Measurements from ENCODE around the gene PPM1H. TPM values are rescaled to one million over a fixed set of nuclear protein-coding genes. Genes with fewer than 3 reads are reported as not detected.

PPM1H gene
- polyA plus RNA-seq, 1 donor, result 29.5 TPM

DNA sequence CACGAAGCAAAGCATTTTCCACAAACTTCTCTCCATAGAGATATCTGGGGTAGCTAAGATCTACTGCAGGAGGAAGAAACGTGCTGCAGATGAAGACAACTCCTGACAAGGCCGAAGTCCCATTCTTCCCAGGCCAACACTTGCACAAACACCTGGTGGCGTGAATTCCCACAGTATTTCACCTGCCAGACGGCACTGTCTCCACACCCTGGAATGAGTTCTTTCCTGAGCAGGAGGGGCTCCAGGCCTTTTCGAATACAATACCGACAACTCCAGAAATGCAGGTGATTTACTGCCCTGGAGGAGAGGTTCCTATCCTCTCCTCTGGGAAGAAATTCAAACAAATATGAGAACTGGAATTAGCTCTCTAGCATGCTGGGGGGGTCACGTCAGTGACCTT, 288.4 kb downstream of the PPM1H start:
- no peak for DNase-seq

DNA sequence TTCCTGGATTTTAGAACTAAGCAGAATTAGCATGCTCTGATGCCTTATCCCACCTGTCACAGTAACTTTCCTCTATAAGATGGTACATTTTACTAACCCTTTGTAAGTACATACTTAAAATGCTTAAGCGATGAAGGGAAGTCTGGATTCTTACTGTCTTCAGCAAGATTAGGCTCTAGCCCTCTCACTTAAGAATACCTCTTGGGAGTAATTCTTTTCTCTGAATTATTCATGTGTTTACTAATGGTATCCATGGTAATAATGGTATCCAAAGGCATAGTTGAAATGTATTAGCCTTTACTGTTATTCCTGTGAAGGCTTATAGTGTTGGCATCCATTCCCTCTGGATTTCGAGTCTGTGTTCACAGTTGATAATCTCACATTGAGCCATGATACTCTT, 291.5 kb downstream of the PPM1H start:
- no peak for DNase-seq

GRCh38 chr12:62642486-62642885, 292.5 kb downstream of the PPM1H start:
- no peak for DNase-seq

DNA sequence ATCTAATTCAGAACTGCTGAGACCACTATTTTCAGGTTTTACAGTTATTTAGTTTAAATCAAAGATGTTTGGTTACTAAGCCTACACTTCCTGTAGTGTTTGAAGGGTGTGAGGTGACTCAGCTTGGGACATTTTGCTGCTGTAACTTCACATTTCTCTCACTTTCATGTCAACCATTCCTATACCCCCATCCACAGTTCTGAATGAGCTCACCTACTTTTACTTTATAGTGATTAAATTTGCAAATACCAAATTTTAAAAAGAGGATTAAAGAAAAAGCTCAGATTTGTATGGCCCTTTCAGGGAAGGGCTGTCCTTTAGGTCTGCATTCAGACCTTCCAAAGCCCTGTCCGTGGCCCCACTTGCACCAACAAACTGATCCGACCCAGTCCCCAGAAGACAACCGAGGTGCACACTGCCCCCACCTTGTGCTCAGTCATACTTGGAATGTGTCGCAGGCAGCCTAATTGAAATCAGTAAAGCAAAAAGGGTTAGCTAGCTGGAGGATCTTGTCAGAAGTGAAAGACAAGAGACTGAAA, 294.0 kb downstream of the PPM1H start:
- DNase-seq, result no peak

DNA sequence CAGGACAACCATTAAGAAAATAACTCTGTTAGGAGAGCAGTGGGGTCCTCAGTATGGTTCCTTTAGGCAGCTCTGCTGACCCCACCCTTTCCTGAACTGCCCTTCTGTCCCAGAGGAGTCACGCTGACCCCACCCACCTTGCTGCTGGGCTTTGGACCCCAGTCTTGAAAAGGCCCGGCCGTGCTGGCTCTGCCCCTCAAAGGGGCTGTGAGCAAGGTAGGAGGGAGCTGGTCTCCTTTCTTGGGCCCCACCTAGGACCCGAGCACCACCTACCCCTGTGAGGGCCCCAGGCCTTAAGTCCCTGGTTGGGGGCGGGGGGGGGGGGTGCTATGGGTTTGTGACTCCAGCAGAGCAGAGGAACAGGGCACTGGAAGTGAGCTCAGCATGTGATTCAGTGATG, 297.3 kb downstream of the PPM1H start:
- DNase-seq, result no peak

GRCh38 chr12:62635649-62636048, 299.3 kb downstream of the PPM1H start:
- DNase-seq, result no peak

GRCh38 chr12:62632411-62632918, 302.5 kb downstream of the PPM1H start:
- peak; percentile 21 for DNase-seq

DNA sequence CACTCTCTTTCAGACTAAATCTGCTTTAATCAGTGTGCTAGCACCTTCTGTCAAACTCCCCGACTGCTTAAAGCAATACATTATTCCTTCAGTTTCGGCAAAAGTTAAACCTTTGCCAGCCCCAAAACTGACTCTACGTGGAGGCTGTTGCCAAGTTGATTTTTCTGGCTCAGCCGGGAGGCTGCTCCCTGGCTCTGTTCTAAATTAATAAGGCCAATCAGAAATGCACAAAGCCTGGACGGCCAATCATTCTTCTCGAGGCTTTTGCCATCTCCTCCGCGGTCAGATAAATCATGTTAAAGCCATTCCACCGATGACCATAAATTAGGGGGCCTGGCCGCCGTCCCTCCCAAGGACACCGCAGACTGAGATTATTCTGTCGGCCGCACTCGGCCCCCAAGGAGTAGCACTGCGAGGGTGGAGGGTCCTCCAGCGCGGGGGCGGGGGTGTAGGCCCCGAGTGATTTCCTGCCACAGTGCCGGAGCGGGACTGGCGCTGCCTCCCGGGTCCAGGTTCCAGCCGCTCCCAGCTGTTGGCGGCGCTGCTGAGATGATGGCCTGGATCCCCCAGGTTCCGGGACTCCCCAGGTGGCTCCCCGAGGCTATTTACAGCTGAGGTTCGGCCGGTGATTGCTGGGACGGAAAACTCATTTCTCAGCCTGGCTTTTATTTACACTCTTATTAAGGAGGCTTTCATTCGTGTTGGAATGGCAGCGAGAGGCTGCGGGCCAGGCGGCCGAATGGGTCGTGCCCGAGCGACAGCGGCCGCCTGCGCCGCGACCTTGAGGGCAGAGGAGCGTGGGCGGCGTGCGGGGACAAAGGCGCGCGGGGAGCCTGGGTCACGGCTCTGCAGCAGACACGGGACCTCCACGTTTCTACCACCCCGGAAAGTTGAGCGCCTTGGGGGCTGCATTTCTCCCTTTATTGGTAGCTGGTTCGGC, 303.2 kb downstream of the PPM1H start:
- peak; percentile 64 for DNase-seq

DNA sequence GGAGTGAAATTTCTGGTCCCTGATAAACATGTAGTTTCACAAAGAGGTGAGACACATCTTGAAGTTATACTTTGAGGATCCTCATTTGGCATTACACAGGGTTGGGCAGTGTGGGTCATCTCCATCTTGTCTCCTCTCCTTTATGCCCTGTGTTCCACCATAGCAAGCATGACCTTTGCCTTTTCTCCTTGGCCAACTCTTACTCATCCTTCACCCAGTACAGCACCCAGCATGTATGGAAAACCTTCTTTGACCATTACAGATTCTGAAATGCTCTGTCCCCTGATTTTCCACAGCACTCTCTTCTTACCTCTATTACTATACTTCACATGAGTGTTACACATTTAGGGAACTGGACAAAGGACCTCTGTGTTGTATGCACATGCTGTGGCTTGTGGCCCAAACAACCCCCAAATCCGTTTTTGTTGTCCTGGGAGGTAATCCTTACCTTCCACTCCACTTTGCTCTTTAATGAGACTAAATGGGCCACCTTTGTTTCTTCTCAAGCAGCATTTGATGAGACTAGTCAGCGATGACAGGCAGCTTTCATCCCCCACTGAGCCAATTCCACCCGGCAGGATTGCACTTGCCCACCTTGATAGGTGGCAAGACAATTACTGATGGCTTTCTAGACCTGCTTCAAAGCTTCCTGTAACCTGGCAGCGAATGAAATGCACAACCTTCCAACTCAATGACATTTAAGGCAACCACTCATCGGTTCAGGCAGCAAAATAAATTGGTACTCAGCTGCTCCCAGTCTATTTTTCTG, 304.8 kb downstream of the PPM1H start:
- DNase-seq, result no peak

DNA sequence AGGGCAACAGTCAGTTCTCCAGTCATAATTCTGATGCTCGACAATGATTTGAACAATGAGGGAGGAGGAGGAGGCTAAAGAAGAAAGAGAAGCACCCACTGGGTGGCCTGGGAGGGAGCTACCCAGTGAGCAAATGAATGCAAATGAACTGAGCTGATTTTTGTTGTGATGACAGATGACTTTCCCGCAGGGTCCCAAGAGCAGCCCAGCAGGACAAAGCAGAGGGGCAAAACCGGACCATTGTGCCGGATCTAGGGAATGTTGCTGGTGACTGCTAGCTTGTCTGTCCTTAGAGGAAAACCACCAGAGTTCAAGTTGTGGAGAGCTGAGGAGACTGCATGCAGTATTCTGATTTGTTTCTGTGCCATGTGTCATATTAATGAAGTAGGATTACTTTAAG, 305.5 kb downstream of the PPM1H start:
- no peak for DNase-seq

DNA sequence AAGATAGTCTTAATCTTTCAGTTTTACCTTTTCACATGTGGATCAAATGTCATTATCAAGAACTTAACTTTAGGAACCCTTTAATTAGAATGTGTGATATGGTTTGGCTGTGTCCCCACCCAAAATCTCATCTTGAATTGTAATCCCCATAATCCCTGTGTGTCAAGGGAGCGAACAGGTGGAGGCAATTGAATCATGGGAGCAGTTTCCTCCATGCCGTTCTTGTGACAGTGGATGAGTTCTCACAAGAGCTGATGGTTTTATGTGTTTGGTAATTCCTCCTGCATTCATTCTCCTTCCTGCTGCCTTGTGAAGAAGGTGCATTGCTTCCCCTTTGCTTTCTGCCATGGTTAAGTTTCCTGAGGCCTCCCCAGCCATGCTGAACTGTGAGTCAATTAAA, 307.8 kb downstream of the PPM1H start:
- DNase-seq, result no peak

- DNase-seq, result peak; percentile 31
Measured at GRCh38 chr12:62625228-62625627, 309.7 kb downstream of the PPM1H start.

GRCh38 chr12:62622177-62622576, 312.8 kb downstream of the PPM1H start:
- DNase-seq, result no peak

- no peak for DNase-seq
Measured at GRCh38 chr12:62621101-62621638, 313.8 kb downstream of the PPM1H start.

DNA sequence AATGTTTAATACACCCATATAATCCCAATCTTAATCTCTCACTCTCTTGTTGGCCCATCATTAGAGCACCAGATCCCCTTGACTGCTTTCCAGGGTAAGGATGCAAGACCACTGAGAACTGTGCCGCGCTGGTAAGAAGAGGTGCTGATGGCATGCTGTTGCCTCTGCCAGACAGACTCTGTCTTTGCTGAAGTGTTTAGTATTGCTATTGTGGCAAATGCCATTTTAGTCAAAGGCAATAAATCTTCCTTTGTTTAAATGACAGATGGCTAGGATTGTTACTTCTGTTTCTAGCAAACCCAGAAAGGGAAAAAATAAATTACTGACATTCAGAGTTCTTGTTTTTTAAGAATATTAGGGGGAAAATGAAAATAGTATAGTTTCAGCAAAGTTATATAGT, 316.0 kb downstream of the PPM1H start:
- no peak for DNase-seq

- no peak for DNase-seq
Measured at GRCh38 chr12:62618319-62618718, 316.6 kb downstream of the PPM1H start.

DNA sequence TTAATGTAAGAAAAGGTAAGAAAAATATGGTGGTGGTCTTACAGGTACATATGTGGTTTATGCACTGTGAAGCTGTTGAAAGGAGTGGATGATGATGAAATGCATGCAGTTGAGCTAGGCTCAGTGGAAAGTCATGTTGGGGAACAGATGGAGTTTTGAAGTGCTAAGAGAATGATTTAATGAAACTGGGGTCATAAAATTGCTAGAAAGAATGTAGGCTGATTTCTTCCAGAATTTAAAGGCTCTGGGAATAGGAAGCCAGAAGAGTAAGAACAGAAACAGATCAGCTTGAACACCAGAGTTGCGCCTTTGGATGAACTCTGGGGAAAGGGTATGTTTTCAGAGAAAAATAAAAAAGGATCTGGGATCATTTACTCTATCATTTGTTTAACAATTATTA, 321.9 kb downstream of the PPM1H start:
- DNase-seq, result no peak

- no peak for DNase-seq
Measured at GRCh38 chr12:62606654-62607053, 328.3 kb downstream of the PPM1H start.

DNA sequence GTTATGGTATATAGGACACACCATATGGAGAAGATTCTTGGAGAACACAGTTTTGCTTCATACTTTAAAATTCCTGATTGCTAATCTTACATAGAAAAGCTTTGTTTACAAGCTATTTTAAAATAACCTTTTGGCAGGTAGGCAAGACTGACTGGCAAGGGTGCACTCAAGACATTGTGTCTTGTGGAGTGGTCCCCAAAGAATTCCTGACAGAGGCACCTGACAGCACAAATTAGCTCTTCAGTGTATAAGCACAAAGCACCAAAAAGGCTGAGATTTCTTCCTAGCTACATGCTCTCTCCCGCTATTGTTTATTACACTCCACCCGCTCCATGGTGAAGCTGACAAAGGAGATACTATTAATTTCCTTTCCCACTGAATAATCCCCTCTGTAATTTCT, 329.0 kb downstream of the PPM1H start:
- DNase-seq, result no peak

GRCh38 chr12:62604871-62605270, 330.1 kb downstream of the PPM1H start:
- DNase-seq, result no peak

DNA sequence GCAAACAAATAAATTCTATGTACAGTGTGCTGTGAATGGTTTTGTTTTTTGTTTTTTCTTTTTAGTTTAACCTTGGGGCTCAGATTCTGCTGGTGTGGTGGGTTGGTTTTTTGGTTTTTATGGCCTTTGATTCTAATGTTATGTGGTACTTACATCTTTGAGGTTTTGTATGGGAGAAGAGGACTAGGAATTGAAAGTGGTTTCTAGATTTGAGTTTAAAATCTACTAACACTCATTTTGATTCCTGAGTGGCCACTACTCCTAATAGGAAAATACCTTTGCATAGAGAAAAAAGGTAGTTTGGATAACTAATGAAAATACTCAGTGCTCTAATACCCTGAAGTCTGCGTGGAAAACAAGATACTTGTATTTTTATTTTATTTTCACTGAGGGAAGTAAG, 330.6 kb downstream of the PPM1H start:
- no peak for DNase-seq

DNA sequence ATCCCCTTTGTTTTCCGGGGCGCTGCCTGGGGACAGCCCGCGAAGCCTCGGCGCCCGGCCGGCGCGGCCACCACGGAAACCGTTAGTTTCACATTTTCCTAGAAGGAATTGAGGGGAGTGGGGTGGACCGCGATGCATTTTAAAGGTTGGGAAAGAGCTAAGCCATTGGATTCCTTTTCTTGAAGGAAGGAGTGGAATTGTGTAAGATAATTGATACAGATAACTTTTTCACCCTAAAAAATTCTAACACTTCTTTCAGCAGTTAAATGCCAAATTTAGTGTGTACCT, 331.2 kb downstream of the PPM1H start:
- DNase-seq, result no peak
